Fibroblast of mammary gland (primary cell): ENCODE results near the gene RASSF10.

Experiments used
- DNase-seq: peaks from one replicate; pipeline ENCODE4 v3.0.0-alpha.2; 2010; ENCODE audit warnings: low read depth
- H3K4me3 ChIP-seq: 2 replicates; pipeline ENCODE4 v1.5.1; 2011; ENCODE audit warnings: low read depth, mild to moderate bottlenecking, low read length, moderate library complexity; ENCODE audit not compliant: control insufficient read depth
- TF ChIP-seq, protein P1 (sequence below): conservative IDR thresholded peaks from 2 replicates; pipeline ENCODE4 v1.5.1; 2011; ENCODE audit warnings: low read depth, low read length, inconsistent platforms; ENCODE audit not compliant: control insufficient read depth, insufficient read depth

The RASSF10 gene

DNA sequence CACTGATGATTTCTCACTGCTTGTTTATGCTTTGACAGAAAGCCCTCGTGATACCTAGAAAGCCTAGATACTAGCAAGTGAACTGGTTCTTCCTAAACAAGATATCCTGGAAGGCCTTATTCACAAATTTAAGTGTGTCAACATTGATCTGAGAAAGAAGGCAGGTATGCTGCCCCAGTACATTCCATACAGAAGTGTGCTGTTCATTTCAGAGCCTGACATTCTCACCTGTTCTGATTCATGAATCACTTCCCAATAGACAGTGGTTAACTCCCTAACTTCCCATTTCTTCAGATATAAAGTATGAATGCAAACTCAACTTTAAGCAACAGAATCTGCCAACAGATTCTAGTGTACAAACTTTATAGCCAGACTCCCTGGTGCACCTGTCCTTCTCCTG is 15.5 kb upstream of the RASSF10 start:
- TF ChIP-seq, protein P1, sequence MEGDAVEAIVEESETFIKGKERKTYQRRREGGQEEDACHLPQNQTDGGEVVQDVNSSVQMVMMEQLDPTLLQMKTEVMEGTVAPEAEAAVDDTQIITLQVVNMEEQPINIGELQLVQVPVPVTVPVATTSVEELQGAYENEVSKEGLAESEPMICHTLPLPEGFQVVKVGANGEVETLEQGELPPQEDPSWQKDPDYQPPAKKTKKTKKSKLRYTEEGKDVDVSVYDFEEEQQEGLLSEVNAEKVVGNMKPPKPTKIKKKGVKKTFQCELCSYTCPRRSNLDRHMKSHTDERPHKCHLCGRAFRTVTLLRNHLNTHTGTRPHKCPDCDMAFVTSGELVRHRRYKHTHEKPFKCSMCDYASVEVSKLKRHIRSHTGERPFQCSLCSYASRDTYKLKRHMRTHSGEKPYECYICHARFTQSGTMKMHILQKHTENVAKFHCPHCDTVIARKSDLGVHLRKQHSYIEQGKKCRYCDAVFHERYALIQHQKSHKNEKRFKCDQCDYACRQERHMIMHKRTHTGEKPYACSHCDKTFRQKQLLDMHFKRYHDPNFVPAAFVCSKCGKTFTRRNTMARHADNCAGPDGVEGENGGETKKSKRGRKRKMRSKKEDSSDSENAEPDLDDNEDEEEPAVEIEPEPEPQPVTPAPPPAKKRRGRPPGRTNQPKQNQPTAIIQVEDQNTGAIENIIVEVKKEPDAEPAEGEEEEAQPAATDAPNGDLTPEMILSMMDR = no peak
- H3K4me3 ChIP-seq = no peak overlapping the region

DNA sequence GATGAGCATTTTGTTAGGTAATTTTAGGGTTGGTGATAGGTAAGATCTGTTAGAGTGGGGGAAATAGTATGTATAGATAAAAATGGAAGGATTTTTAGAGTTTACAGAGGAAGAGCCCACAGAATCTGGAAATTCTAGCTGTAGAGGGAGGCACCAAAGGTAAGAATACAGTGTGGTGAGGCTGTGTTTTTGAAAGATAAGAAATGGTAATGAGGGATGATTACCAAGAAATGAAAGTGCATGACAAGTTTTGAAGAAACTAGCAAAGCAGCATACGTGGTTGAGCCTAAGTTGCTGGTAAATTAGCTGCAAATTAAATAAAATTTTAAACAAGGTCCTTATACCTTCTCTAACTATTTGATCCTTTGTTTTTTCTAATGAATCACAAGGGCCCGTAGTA is 14.6 kb upstream of the RASSF10 start:
- H3K4me3 ChIP-seq = no peak overlapping the region
- TF ChIP-seq, protein P1 = no peak
- no peak for DNase-seq

More for the DNA sequence above, 15.5 kb upstream of the RASSF10 start:
- DNase-seq = no peak

DNA sequence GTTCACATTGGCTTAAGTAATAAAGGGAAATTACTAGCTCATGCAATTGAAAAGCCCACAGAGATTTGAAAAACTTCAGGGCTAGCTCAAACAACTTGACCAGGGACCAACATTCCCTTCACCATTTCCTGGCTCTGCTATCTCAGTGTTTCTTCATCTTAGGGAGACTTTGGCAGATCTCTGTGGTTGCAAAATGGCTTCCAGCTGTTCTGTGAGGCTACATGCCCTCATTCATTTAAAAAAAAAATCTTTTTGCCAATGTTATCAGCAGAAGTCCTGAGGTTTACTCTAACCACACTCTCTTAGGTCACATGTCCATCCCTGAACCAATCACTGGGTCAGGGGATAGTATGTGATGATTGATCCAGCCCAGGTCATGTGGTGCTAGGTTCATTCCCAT is 13.9 kb upstream of the RASSF10 start:
- peak; percentile 45 for DNase-seq
- TF ChIP-seq, protein P1 = no peak
- H3K4me3 ChIP-seq = no peak overlapping the region

DNA sequence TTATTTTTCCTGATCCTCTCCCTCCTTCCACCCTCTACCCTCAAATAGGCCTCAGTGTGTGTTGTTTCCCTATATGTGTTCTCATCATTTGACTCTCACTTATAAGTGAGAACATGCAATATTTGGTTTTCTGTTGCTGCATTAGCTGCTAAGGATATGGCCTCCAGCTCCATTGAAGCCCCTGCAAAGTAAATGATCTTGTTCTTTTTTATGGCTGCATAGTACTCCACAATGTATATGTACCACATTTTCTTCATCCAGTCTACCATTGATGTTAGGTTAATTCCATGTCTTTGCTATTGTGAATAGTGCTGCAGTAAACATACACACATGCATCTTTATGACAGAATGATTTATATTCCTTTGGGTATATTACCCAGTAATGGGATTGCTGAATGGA is 13.3 kb upstream of the RASSF10 start:
- TF ChIP-seq, protein P1 = no peak
- DNase-seq = no peak
- H3K4me3 ChIP-seq = no peak overlapping the region

DNA sequence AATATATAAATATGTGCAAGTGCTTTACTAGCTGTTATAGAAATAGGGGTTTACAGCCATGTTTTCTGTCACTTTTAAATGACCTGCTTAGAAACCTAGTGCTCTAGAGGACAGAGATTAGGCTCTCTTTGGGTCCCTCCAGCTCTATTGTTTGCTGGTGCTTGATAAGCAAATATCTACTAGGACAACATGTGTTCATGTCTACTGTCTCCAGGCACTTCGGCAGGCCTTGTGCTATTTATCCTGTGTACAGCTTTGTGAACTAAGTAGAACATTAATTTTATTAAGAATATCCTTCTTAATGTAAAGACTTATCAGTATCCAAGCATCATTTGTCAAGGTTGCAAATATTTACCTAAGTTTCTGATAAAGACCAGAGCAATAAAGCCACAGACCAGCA is 11.9 kb upstream of the RASSF10 start:
- H3K4me3 ChIP-seq = no peak overlapping the region
- TF ChIP-seq, protein P1 = no peak
- no peak for DNase-seq

DNA sequence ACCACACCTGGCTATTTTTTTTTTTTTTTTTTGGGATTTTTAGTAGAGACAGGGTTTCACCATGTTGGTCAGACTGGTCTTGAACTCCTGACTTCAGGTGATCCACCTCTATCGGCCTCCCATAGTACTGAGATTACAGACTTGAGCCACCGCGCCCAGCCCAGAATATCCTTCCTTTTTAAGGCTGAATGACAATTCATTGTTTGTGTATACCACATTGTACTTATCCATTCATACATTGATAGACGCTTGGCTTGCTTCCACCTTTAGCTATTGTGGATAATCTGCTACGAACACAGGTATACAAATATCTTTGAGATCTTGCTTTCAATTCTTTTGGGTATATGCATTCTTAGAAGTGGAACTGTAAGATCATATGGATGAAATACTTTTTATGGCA is 10.8 kb upstream of the RASSF10 start:
- no peak for DNase-seq
- TF ChIP-seq, protein P1 = no peak
- no peak overlapping the region for H3K4me3 ChIP-seq

DNA sequence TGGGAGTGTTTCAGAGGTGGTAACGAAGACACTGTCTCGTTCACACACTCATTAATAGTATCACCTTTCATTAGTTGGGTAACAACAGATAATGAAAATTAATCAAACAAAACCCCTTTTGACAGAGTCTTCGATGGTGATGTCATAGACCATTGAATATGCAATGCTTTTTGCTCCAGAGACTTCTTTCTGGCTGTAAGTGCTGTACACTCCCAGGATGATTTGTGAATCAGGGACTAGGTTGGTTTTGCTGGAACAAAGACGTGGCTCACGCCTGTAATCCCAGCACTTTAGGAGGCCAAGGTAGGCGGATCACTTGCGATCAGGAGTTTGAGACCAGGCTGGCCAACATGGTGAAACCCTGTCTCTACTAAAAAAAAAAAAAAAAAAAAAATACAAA is 9.5 kb upstream of the RASSF10 start:
- TF ChIP-seq, protein P1 = no peak
- DNase-seq = no peak
- no peak overlapping the region for H3K4me3 ChIP-seq
